Neural crest cell (in vitro differentiated cells): ENCODE measurements around the gene SLC37A3. TPM values are rescaled to one million over a fixed set of nuclear protein-coding genes. Genes with fewer than 3 reads are reported as not detected.

ENCODE experiments used
- DNase-seq: peaks from one replicate; pipeline ENCODE4 v3.0.0; 2021; ENCODE audit warnings: low read depth, mixed read lengths, low spot score
- H3K27ac Mint-ChIP-seq: one replicate; pipeline ENCODE4 v1.8.0; 2021; ENCODE audit warnings: mild to moderate bottlenecking, mixed read lengths; ENCODE audit not compliant: unreplicated experiment
- H3K27me3 Mint-ChIP-seq: 2 replicates; pipeline ENCODE4 v1.8.0; 2021; ENCODE audit warnings: low read depth, mild to moderate bottlenecking, mixed read lengths
- H3K36me3 Mint-ChIP-seq: 2 replicates; pipeline ENCODE4 v1.8.0; 2021; ENCODE audit warnings: low read depth, mild to moderate bottlenecking, mixed read lengths
- H3K4me1 Mint-ChIP-seq: 2 replicates; pipeline ENCODE4 v1.8.0; 2021; ENCODE audit warnings: mixed read lengths
- H3K4me3 Mint-ChIP-seq: one replicate; pipeline ENCODE4 v1.8.0; 2021; ENCODE audit warnings: mild to moderate bottlenecking, mixed read lengths
- H3K9me3 Mint-ChIP-seq: 2 replicates; pipeline ENCODE4 v1.8.0; 2021; ENCODE audit warnings: mixed read lengths
- total RNA-seq: library from RNA; stranded (reverse); gene quantifications from 2 replicates; pipeline ENCODE4 v1.2.1, GENCODE V29; 2021
- TF ChIP-seq, protein P1 (sequence below): fragments of 200-600 bp; sonication (generic); conservative IDR thresholded peaks from 2 replicates; pipeline ENCODE4 v1.5.0; 2021; ENCODE audit warnings: antibody characterized with exemption, mild to moderate bottlenecking

Gene SLC37A3
- total RNA-seq, 1 donor from 2014 or later = 48.2 TPM

DNA sequence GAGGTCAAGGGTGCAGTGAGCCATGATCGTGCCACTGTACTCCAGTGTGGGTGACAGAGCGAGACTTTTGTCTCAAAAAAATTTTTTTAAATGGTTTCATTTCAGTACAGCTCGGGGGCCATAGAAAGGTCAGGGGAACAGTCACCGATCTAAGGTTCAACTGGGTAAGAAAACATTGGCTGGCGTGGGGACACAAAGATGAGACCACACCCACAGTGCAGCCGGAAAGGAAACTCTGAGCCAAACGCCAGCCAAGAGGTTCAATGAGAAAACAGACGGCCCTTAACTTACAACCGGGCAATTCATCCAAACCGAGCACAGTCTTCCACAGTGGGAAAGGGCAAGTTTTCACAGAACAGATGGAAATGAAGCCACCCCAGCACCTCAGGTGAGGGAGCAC is 65.1 kb downstream of the SLC37A3 start:
- peaks cover 11% of the 10 kb centered on the region for H3K36me3 Mint-ChIP-seq
- peaks cover 18% of the 10 kb centered on the region for H3K4me1 Mint-ChIP-seq
- no peak overlapping the region for H3K4me3 Mint-ChIP-seq
- DNase-seq = no peak
- no peaks in the 10 kb centered on the region for H3K27me3 Mint-ChIP-seq
- TF ChIP-seq, protein P1, sequence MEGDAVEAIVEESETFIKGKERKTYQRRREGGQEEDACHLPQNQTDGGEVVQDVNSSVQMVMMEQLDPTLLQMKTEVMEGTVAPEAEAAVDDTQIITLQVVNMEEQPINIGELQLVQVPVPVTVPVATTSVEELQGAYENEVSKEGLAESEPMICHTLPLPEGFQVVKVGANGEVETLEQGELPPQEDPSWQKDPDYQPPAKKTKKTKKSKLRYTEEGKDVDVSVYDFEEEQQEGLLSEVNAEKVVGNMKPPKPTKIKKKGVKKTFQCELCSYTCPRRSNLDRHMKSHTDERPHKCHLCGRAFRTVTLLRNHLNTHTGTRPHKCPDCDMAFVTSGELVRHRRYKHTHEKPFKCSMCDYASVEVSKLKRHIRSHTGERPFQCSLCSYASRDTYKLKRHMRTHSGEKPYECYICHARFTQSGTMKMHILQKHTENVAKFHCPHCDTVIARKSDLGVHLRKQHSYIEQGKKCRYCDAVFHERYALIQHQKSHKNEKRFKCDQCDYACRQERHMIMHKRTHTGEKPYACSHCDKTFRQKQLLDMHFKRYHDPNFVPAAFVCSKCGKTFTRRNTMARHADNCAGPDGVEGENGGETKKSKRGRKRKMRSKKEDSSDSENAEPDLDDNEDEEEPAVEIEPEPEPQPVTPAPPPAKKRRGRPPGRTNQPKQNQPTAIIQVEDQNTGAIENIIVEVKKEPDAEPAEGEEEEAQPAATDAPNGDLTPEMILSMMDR = no peak
- H3K27ac Mint-ChIP-seq = peak overlapping the region; percentile 12
- H3K9me3 Mint-ChIP-seq = no peaks in the 10 kb centered on the region

DNA sequence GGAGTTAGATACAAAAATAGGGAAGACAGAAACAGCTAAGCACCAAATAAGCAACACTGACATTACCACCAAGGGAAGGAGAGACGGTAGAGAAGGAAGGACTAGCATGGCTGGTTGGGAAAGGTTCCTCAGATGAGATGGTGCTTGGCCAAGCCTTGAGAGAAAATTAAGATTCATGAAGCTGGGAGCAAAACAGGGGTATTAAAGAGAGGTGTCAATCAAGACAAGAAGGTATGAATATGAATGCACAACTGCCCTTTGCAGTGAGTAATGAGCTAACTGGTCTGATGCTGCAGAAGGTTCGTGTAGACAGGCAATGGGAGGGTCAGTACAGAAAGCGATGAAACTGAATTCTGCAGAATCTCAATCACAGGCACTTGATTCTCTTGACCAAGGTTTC is 67.7 kb downstream of the SLC37A3 start:
- no peaks in the 10 kb centered on the region for H3K27me3 Mint-ChIP-seq
- DNase-seq = no peak
- H3K36me3 Mint-ChIP-seq = peaks cover 9% of the 10 kb centered on the region
- TF ChIP-seq, protein P1 = no peak
- no peak overlapping the region for H3K27ac Mint-ChIP-seq
- peaks cover 18% of the 10 kb centered on the region for H3K4me1 Mint-ChIP-seq
- H3K9me3 Mint-ChIP-seq = no peaks in the 10 kb centered on the region
- no peak overlapping the region for H3K4me3 Mint-ChIP-seq

DNA sequence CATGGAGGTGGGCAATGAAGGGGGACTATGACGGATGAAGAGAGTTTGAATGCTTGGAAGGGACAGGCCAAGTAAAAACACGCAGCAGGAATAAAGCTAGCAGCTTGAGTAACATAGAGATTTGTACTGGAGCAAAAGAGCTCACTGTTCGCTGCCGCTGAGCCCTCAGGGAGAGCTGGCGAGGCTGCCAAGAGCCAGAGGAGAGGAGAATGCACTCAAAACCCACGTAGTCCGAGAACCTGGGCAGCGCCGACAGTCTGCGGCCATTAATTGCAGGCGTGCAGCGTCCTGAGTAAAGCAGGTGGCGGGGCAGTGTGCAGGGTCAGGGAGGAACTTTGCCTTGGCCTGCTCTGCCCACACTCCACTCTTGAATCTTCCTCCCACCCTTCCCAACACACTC is 68.2 kb downstream of the SLC37A3 start:
- peak overlapping the region; percentile 72 for H3K27ac Mint-ChIP-seq

DNA sequence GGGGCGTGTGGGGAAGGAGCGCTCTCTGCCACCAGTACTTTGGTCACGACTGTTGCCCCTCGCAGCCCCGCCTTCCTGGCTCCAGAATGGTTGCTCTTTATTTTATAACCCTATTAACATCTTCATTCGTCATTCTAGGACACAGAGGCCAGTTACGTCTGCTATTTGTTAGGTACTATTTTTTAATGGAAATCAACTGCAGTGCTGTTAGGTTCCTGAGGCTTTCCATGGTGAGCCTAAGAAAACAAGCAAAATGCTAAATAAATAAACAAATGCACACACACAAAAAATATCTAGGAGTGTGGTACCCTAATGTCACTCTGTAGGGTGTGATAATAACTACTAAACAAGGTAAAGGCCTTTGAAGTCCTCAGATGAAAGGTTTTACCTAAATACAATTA is 71.1 kb downstream of the SLC37A3 start:
- DNase-seq = no peak
- TF ChIP-seq, protein P1 = no peak
- Mint-ChIP-seq H3K36me3 (peaks cover 3% of the 10 kb centered on the region), H3K27ac (no peak overlapping the region), H3K4me1 (peaks cover 5% of the 10 kb centered on the region), H3K9me3 (no peaks in the 10 kb centered on the region), H3K4me3 (no peak overlapping the region), H3K27me3 (no peaks in the 10 kb centered on the region)

More for the DNA sequence above, 68.2 kb downstream of the SLC37A3 start:
- Mint-ChIP-seq H3K36me3 (peaks cover 9% of the 10 kb centered on the region), H3K4me3 (no peak overlapping the region), H3K9me3 (no peaks in the 10 kb centered on the region), H3K27me3 (no peaks in the 10 kb centered on the region), H3K4me1 (peaks cover 14% of the 10 kb centered on the region)
- TF ChIP-seq, protein P1 = no peak
- DNase-seq = no peak

DNA sequence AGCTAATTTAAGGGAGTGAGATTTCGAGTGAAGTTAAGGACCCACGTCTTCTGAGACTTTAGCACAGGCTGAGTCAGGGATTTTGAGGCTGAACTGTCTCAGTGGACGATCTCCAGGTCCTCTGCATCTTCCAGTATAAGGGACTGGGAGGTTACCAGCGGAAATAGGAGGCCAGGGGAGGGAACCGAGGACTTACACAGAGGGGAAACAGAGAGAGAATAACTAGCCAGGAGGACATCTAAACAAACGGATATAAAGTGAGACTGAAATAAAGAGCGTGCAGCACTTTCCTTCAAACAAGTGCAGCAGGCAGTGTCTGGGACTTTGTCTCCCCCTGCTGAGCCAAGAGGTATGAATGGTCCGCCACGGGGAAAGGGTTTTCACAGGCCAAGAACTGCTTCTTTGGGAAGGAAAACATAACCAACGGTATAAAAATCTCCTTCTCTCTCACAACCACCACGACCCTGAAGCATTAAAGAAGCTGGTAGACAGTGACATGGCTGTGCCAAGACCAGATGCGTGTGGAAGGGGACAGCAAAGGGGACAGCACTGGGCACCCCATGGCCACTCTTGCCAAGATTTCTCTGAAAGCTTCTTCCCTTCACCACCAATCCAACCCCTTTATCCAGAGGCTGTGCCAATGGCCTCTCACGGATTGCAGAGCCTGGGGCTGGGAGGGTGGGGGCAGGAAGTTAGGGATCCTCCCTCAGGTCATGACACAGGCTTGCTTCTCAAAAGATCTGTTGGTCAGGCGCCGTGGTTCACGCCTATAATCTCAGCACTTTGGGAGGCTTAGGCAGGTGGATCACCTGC is 72.0 kb downstream of the SLC37A3 start:
- no peaks in the 10 kb centered on the region for H3K9me3 Mint-ChIP-seq
- TF ChIP-seq, protein P1 = peak; percentile 74
- DNase-seq = peak; percentile 44
- H3K4me1 Mint-ChIP-seq = peaks cover 5% of the 10 kb centered on the region
- H3K4me3 Mint-ChIP-seq = no peak overlapping the region
- no peak overlapping the region for H3K27ac Mint-ChIP-seq
- H3K27me3 Mint-ChIP-seq = no peaks in the 10 kb centered on the region
- H3K36me3 Mint-ChIP-seq = peaks cover under 1% of the 10 kb centered on the region
